Vagina (tissue), 2 donors: Measurements from ENCODE around the gene C1orf21.

ENCODE experiments used
- POLR2A ChIP-seq, 2 donors: fragments of 450-650 bp; IDR thresholded peaks; one replicate each; pipeline ENCODE4 v1.6.1; 2017; ENCODE audit warnings: antibody characterized with exemption in 2 of 2, mild to moderate bottlenecking in 2 of 2, moderate library complexity in 2 of 2
- POLR2AphosphoS5 ChIP-seq, 2 donors: sonication (generic); formaldehyde crosslinking; IDR thresholded peaks; one replicate each; pipeline ENCODE4 v1.9.0; 2017; ENCODE audit warnings: antibody characterized with exemption in 2 of 2, mild to moderate bottlenecking in 2 of 2, low read depth in 1 of 2; ENCODE audit not compliant: insufficient read depth in 1 of 2
- TF ChIP-seq, protein P1 (sequence below), 3 experiments: fragments of 450-650 bp in 2 of 3; fragments of 200-600 bp in 1 of 3; sonication (generic) in 1 of 3; IDR thresholded peaks; one replicate each; pipeline ENCODE4 v1.5.1; 2017 to 2019; ENCODE audit warnings: antibody characterized with exemption in 3 of 3, mild to moderate bottlenecking in 2 of 3, moderate library complexity in 2 of 3

DNA sequence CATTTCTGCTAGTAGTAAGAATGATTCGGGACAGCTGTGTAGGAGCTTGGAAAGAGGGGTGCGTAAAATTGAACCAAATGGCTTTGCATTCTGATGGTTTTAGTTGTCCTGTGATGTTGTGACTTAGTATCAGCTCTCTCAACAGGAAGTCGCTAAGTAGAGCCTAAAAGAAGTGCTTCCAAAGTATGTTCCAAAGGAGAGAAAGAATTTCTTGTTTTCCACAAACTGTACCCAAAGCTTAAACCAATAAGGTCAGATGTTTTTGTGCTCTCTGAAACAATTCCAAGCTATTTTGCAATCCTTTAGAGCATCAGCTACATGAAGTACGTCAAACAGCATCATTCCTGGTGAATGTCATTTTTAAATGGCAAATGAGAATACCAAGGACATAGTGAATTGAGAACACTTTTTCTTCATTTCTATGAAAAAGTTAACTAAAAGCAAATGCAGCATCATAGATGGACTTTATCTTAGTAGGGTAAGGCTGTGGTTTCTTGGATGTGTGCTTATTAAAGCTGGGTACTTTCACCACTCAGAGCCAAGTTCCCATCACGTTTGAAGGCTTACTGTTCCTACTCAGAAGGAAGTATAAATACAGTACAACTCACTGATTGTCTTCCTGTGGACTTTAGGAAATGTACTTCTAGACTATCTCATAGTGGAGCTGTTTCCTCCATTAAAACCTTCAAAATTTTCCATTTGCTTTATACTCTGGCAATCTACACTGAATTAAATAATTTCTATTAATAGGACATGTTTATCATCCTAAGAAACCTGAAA, 148.6 kb downstream of the C1orf21 start:
- TF ChIP-seq, protein P1, sequence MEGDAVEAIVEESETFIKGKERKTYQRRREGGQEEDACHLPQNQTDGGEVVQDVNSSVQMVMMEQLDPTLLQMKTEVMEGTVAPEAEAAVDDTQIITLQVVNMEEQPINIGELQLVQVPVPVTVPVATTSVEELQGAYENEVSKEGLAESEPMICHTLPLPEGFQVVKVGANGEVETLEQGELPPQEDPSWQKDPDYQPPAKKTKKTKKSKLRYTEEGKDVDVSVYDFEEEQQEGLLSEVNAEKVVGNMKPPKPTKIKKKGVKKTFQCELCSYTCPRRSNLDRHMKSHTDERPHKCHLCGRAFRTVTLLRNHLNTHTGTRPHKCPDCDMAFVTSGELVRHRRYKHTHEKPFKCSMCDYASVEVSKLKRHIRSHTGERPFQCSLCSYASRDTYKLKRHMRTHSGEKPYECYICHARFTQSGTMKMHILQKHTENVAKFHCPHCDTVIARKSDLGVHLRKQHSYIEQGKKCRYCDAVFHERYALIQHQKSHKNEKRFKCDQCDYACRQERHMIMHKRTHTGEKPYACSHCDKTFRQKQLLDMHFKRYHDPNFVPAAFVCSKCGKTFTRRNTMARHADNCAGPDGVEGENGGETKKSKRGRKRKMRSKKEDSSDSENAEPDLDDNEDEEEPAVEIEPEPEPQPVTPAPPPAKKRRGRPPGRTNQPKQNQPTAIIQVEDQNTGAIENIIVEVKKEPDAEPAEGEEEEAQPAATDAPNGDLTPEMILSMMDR (IDR thresholded peaks at IDR 0.05), result no peak
- peak in 1 of 2 donors; percentile 8 for TF ChIP-seq POLR2A (IDR thresholded peaks at IDR 0.05)
- peak; percentile 65 to 89 for TF ChIP-seq POLR2AphosphoS5 (IDR thresholded peaks at IDR 0.05; ENCODE audit: insufficient read depth in 1 of 2, low read depth in 1 of 2)
